Body of pancreas (tissue), 4 donors: ENCODE data around the gene ISOC2.

Source experiments
- POLR2A ChIP-seq, 3 donors: fragments of 450-650 bp; IDR thresholded peaks; one replicate each; pipeline ENCODE4 v1.6.1; 2016; ENCODE audit warnings: antibody characterized with exemption in 3 of 3, mild to moderate bottlenecking in 2 of 3
- TF ChIP-seq, protein P1 (sequence below), 7 experiments: fragments of 450-650 bp in 4 of 7; fragments of 200-600 bp in 3 of 7; sonication (generic) in 3 of 7; IDR thresholded peaks; one replicate each; pipeline ENCODE4 v1.5.1; 2016 to 2019; ENCODE audit warnings: antibody characterized with exemption in 7 of 7

DNA sequence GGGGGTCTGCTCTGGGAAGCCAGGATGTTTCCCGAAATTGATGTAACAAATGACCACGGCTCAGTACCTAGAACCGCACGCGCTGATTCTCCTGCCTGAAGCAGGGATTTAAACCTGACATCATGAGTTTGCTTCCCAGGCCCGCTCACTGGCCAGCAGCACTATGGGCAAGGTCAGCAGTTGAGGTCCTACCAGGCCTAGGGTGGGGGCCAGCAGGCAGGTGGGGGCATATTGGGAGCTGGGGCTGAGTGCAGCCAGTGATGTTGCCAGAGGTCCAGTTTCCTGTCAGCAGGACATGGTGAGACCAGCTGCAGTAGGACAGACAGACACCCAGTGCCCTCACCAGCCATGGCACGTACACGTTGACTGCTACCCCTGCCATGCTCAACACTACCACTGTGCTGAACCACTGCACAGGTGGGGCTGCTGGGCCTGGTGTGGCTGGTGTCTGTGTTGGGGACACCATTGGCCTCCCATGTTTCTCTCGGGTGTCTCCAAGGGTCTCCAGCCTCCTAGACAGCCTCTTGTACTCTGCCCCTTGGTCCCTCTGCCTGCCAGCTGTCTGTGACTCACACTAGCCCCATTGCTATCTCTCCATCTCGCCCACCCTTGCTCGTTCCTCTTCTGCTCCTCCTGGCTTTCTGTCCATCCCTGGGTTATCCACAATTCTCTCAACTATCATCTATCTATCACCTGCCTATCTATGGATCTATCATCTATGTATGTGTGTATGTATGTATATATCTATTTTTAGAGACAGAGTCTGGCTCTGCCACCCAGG lies 4.2 kb upstream of the ISOC2 start:
- TF ChIP-seq, protein P1, sequence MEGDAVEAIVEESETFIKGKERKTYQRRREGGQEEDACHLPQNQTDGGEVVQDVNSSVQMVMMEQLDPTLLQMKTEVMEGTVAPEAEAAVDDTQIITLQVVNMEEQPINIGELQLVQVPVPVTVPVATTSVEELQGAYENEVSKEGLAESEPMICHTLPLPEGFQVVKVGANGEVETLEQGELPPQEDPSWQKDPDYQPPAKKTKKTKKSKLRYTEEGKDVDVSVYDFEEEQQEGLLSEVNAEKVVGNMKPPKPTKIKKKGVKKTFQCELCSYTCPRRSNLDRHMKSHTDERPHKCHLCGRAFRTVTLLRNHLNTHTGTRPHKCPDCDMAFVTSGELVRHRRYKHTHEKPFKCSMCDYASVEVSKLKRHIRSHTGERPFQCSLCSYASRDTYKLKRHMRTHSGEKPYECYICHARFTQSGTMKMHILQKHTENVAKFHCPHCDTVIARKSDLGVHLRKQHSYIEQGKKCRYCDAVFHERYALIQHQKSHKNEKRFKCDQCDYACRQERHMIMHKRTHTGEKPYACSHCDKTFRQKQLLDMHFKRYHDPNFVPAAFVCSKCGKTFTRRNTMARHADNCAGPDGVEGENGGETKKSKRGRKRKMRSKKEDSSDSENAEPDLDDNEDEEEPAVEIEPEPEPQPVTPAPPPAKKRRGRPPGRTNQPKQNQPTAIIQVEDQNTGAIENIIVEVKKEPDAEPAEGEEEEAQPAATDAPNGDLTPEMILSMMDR (IDR thresholded peaks at IDR 0.05), result no peak
- no peak for TF ChIP-seq POLR2A (IDR thresholded peaks at IDR 0.05)
